22Rv1 (cell line): ENCODE measurements around the gene GNAL.

Experiments
- H3K27ac ChIP-seq: fragments of 450-650 bp; 2 replicates; pipeline ENCODE4 v1.5.1; 2017
- CTCF ChIP-seq: fragments of 450-650 bp; IDR thresholded peaks from 2 replicates; pipeline ENCODE4 v1.5.1; 2017; ENCODE audit warnings: mild to moderate bottlenecking
- ZFX ChIP-seq: fragments of 450-650 bp; IDR thresholded peaks from 2 replicates; pipeline ENCODE4 v1.6.1; 2017; ENCODE audit warnings: antibody characterized with exemption, borderline replicate concordance

The GNAL gene

GRCh38 chr18:11799066-11799465 is 110.0 kb downstream of the GNAL start:
- no peak overlapping the region for H3K27ac ChIP-seq

GRCh38 chr18:11800566-11801334 is 111.7 kb downstream of the GNAL start:
- TF ChIP-seq CTCF (no peak), ZFX (no peak)
- H3K27ac ChIP-seq, result no peak overlapping the region

More at GRCh38 chr18:11799066-11799465, 110.0 kb downstream of the GNAL start:
- TF ChIP-seq ZFX, result no peak
- TF ChIP-seq CTCF, result no peak

GRCh38 chr18:11801573-11801972 is 112.5 kb downstream of the GNAL start:
- H3K27ac ChIP-seq, result no peak overlapping the region
- TF ChIP-seq ZFX (no peak), CTCF (no peak)

- no peak overlapping the region for H3K27ac ChIP-seq
- TF ChIP-seq ZFX (no peak), CTCF (no peak)
Observed at GRCh38 chr18:11802158-11802557, 113.1 kb downstream of the GNAL start.

GRCh38 chr18:11802586-11802985 is 113.5 kb downstream of the GNAL start:
- TF ChIP-seq CTCF (no peak), ZFX (no peak)

GRCh38 chr18:11807233-11807632 is 118.2 kb downstream of the GNAL start:
- no peak overlapping the region for H3K27ac ChIP-seq
- TF ChIP-seq CTCF (no peak), ZFX (no peak)

More at GRCh38 chr18:11802586-11802985, 113.5 kb downstream of the GNAL start:
- no peak overlapping the region for H3K27ac ChIP-seq

- H3K27ac ChIP-seq, result no peak overlapping the region
- TF ChIP-seq CTCF (no peak), ZFX (no peak)
Observed at GRCh38 chr18:11808001-11808855, 119.2 kb downstream of the GNAL start.
